T-helper 9 cell (primary cell): Measurements from ENCODE around the gene INTS12.

Experiments used
- DNase-seq: peaks from one replicate; pipeline ENCODE4 v3.0.0-alpha.2; 2020

The INTS12 gene

GRCh38 chr4:105679186-105679585 lies 29.3 kb downstream of the INTS12 start:
- DNase-seq, result no peak

- DNase-seq, result no peak
Measured at GRCh38 chr4:105677709-105678108, 30.8 kb downstream of the INTS12 start.

GRCh38 chr4:105674011-105674410 lies 34.5 kb downstream of the INTS12 start:
- DNase-seq, result no peak

- no peak for DNase-seq
Measured at GRCh38 chr4:105671301-105671700, 37.2 kb downstream of the INTS12 start.

- no peak for DNase-seq
Measured at GRCh38 chr4:105670684-105671083, 37.8 kb downstream of the INTS12 start.

GRCh38 chr4:105666693-105667092 lies 41.8 kb downstream of the INTS12 start:
- DNase-seq, result no peak

- DNase-seq, result no peak
Measured at GRCh38 chr4:105662935-105663675, 45.4 kb downstream of the INTS12 start.

- DNase-seq, result no peak
Measured at GRCh38 chr4:105661028-105661427, 47.5 kb downstream of the INTS12 start.

- DNase-seq, result no peak
Measured at GRCh38 chr4:105659190-105659589, 49.3 kb downstream of the INTS12 start.

GRCh38 chr4:105657117-105657765 lies 51.2 kb downstream of the INTS12 start:
- no peak for DNase-seq

GRCh38 chr4:105652286-105652888 lies 56.1 kb downstream of the INTS12 start:
- DNase-seq, result no peak

GRCh38 chr4:105651884-105652283 lies 56.6 kb downstream of the INTS12 start:
- no peak for DNase-seq

- no peak for DNase-seq
Measured at GRCh38 chr4:105650190-105650589, 58.3 kb downstream of the INTS12 start.

- no peak for DNase-seq
Measured at GRCh38 chr4:105645440-105645839, 63.0 kb downstream of the INTS12 start.

- DNase-seq, result no peak
Measured at GRCh38 chr4:105644257-105644656, 64.2 kb downstream of the INTS12 start.

- DNase-seq, result no peak
Measured at GRCh38 chr4:105641845-105642244, 66.6 kb downstream of the INTS12 start.

GRCh38 chr4:105637408-105638176 lies 70.9 kb downstream of the INTS12 start:
- no peak for DNase-seq

- DNase-seq, result no peak
Measured at GRCh38 chr4:105634402-105635080, 73.9 kb downstream of the INTS12 start.

- DNase-seq, result no peak
Measured at GRCh38 chr4:105633241-105633640, 75.2 kb downstream of the INTS12 start.
